Fibroblast of lung (primary cell): Measurements from ENCODE around the gene CDK5RAP1.

Experiments used
- CTCF ChIP-seq, 2 donors: IDR thresholded peaks in 1 of 2; conservative IDR thresholded peaks in 1 of 2; 1 replicate in 1 of 2; 2 replicates in 1 of 2; pipeline ENCODE4 v1.5.1; 2011 to 2012; ENCODE audit warnings: low read length in 2 of 2, control low read depth in 1 of 2, inconsistent platforms in 1 of 2, low read depth in 1 of 2, mild to moderate bottlenecking in 1 of 2
- EZH2 ChIP-seq: IDR thresholded peaks from 2 replicates; pipeline ENCODE4 v1.5.1; 2012; ENCODE audit warnings: low read length, control low read depth, mild to moderate bottlenecking; ENCODE audit errors: missing control alignments

GRCh38 chr20:33407796-33408195, 6.5 kb upstream of the CDK5RAP1 start:
- TF ChIP-seq CTCF (conservative IDR thresholded peaks at IDR 0.05 in 1 of 2, IDR thresholded peaks at IDR 0.05 in 1 of 2; ENCODE audit: low read depth in 1 of 2, low read length in 2 of 2) (no peak), EZH2 (no peak)
